Bronchial epithelial cell (primary cell): ENCODE data around the gene KDM1A. TPM values are rescaled to one million over a fixed set of nuclear protein-coding genes. Genes with fewer than 3 reads are reported as not detected.
"Not testable (repeated sequence)": the region's sequence is repeated elsewhere in the genome, so short reads cannot be mapped to it uniquely, and the experiment has no call there.

Source experiments
- DNase-seq: peaks from one replicate; pipeline ENCODE4 v3.0.0-alpha.2; 2010; ENCODE audit warnings: low read depth
- FAIRE-seq: peaks from 2 replicates; lab custom pipeline; 2011; peaks lifted over from hg19 to GRCh38; lab: Jason Lieb, UNC
- H3K27me3 ChIP-seq: 2 replicates; pipeline ENCODE4 v1.5.1; 2011; ENCODE audit warnings: low read length; ENCODE audit not compliant: control insufficient read depth, insufficient read depth
- H3K36me3 ChIP-seq: 2 replicates; pipeline ENCODE4 v1.5.1; 2011; ENCODE audit warnings: low read length; ENCODE audit not compliant: control insufficient read depth, insufficient read depth
- H3K4me3 ChIP-seq: 2 replicates; pipeline ENCODE4 v1.5.1; 2011; ENCODE audit warnings: mild to moderate bottlenecking, low read depth, low read length, control low read depth
- CTCF ChIP-seq: IDR thresholded peaks from 2 replicates; pipeline ENCODE4 v1.5.1; 2011; ENCODE audit warnings: mild to moderate bottlenecking, moderate library complexity, low read length, control low read depth, inconsistent platforms; ENCODE audit not compliant: insufficient read depth, severe bottlenecking
- total RNA-seq: library from RNA; depleted of rRNA; stranded (reverse); fragments of >200 nt; gene quantifications from 2 replicates; pipeline ENCODE4 v1.2.1, GENCODE V29; 2014

Gene KDM1A
- total RNA-seq, 1 donor from 2014 or later, result 71.1 TPM

GRCh38 chr1:22995774-22996173 is 23.5 kb upstream of the KDM1A start:
- H3K4me3 ChIP-seq, result no peak overlapping the region
- H3K27me3 ChIP-seq, result no peaks in the 10 kb centered on the region
- TF ChIP-seq CTCF, result no peak
- H3K36me3 ChIP-seq, result no peaks in the 10 kb centered on the region
- DNase-seq, result no peak
- no peak for FAIRE-seq

- not testable (repeated sequence) for DNase-seq, H3K27me3 ChIP-seq, H3K36me3 ChIP-seq, H3K4me3 ChIP-seq, FAIRE-seq
Measured at GRCh38 chr1:22997528-22997927, 21.7 kb upstream of the KDM1A start.

GRCh38 chr1:23000133-23000532 is 19.1 kb upstream of the KDM1A start:
- DNase-seq, H3K27me3 ChIP-seq, FAIRE-seq, H3K4me3 ChIP-seq, H3K36me3 ChIP-seq: not testable (repeated sequence)

GRCh38 chr1:23002218-23002617 is 17.1 kb upstream of the KDM1A start:
- not testable (repeated sequence) for H3K4me3 ChIP-seq, DNase-seq, FAIRE-seq, H3K27me3 ChIP-seq, H3K36me3 ChIP-seq

- Histone ChIP-seq H3K36me3 (no peaks in the 10 kb centered on the region), H3K4me3 (no peak overlapping the region), H3K27me3 (no peaks in the 10 kb centered on the region)
- no peak for FAIRE-seq
- TF ChIP-seq CTCF, result no peak
- DNase-seq, result no peak
Measured at GRCh38 chr1:23004112-23004511, 15.2 kb upstream of the KDM1A start.

- FAIRE-seq, H3K27me3 ChIP-seq, H3K4me3 ChIP-seq, DNase-seq, H3K36me3 ChIP-seq: not testable (repeated sequence)
Measured at GRCh38 chr1:23004769-23005168, 14.5 kb upstream of the KDM1A start.

- FAIRE-seq (no peak), DNase-seq (no peak)
- H3K27me3 ChIP-seq, result no peaks in the 10 kb centered on the region
- H3K36me3 ChIP-seq, result no peaks in the 10 kb centered on the region
- H3K4me3 ChIP-seq, result no peak overlapping the region
- TF ChIP-seq CTCF, result no peak
Measured at GRCh38 chr1:23007106-23007505, 12.2 kb upstream of the KDM1A start.

- no peaks in the 10 kb centered on the region for H3K27me3 ChIP-seq
- no peak for DNase-seq
Measured at GRCh38 chr1:23008901-23009300, 10.4 kb upstream of the KDM1A start.

GRCh38 chr1:23010025-23010424 is 9.2 kb upstream of the KDM1A start:
- not testable (repeated sequence) for H3K36me3 ChIP-seq, DNase-seq, H3K4me3 ChIP-seq, H3K27me3 ChIP-seq, FAIRE-seq

More at GRCh38 chr1:23008901-23009300, 10.4 kb upstream of the KDM1A start:
- FAIRE-seq, result no peak
- no peak for TF ChIP-seq CTCF
- H3K4me3 ChIP-seq, result no peak overlapping the region
- no peaks in the 10 kb centered on the region for H3K36me3 ChIP-seq
